GM23338 (cell line): ENCODE results near the gene CDK17. TPM values are rescaled to one million over a fixed set of nuclear protein-coding genes. Genes with fewer than 3 reads are reported as not detected.
"Not testable (repeated sequence)": the region's sequence is repeated elsewhere in the genome, so short reads cannot be mapped to it uniquely, and the experiment has no call there.

Experiments
- ATAC-seq: fragments of 200-7000 bp; cut with Tn5 transposase; 3 replicates; pipeline ENCODE4 v1.9.1; 2020
- DNase-seq: peaks from one replicate; pipeline ENCODE4 v3.0.0-alpha.2; 2015; ENCODE audit warnings: low spot score
- H2AFZ ChIP-seq: fragments of 200-600 bp; sonication (generic); 2 replicates; pipeline ENCODE4 v1.8.0; 2016; ENCODE audit warnings: antibody characterized with exemption, mild to moderate bottlenecking, moderate library complexity
- H3F3A ChIP-seq: fragments of 200-600 bp; sonication (generic); replicated peaks from 2 replicates; pipeline ENCODE4 v1.8.0; 2017; ENCODE audit warnings: antibody characterized with exemption, mixed run types, low read depth
- H3K27ac ChIP-seq: fragments of 200-600 bp; sonication (generic); 2 replicates; pipeline ENCODE4 v1.6.1; 2016; ENCODE audit warnings: low read depth
- H3K27me3 ChIP-seq: fragments of 200-600 bp; sonication (generic); 2 replicates; pipeline ENCODE4 v1.8.0; 2016; ENCODE audit warnings: mild to moderate bottlenecking, mixed run types, moderate library complexity; ENCODE audit not compliant: insufficient read depth
- H3K36me3 ChIP-seq: fragments of 200-600 bp; sonication (generic); 2 replicates; pipeline ENCODE4 v1.8.0; 2016; ENCODE audit warnings: mild to moderate bottlenecking; ENCODE audit not compliant: insufficient read depth
- H3K4me1 ChIP-seq: fragments of 200-600 bp; sonication (generic); 2 replicates; pipeline ENCODE4 v1.8.0; 2016; ENCODE audit warnings: mild to moderate bottlenecking, moderate library complexity; ENCODE audit not compliant: insufficient read depth
- H3K4me2 ChIP-seq: fragments of 200-600 bp; sonication (generic); 2 replicates; pipeline ENCODE4 v1.7.1; 2017; ENCODE audit warnings: mixed run types
- H3K4me3 ChIP-seq: fragments of 200-600 bp; sonication (generic); 2 replicates; pipeline ENCODE4 v1.6.1; 2016; ENCODE audit warnings: mixed run types
- H3K79me2 ChIP-seq: fragments of 200-600 bp; sonication (generic); replicated peaks from 2 replicates; pipeline ENCODE4 v1.8.0; 2017; ENCODE audit warnings: mild to moderate bottlenecking; ENCODE audit not compliant: insufficient read depth
- H3K9me2 ChIP-seq: fragments of 200-600 bp; sonication (generic); 2 replicates; pipeline ENCODE4 v1.8.0; 2017; ENCODE audit not compliant: insufficient read depth
- H4K20me1 ChIP-seq: fragments of 200-600 bp; sonication (generic); replicated peaks from 2 replicates; pipeline ENCODE4 v1.8.0; 2017; ENCODE audit warnings: mild to moderate bottlenecking; ENCODE audit not compliant: insufficient read depth
- H3K27ac Mint-ChIP-seq: 2 replicates; pipeline ENCODE4 v1.8.0; 2020; ENCODE audit warnings: inconsistent platforms, mild to moderate bottlenecking, moderate library complexity, mixed read lengths
- H3K27me3 Mint-ChIP-seq: 3 replicates; pipeline ENCODE4 v1.8.0; 2022; ENCODE audit warnings: low read depth, mild to moderate bottlenecking, moderate library complexity, mixed read lengths, inconsistent platforms; ENCODE audit not compliant: insufficient read depth, poor library complexity
- H3K36me3 Mint-ChIP-seq: 3 replicates; pipeline ENCODE4 v1.8.0; 2021; ENCODE audit warnings: low read depth, mild to moderate bottlenecking, inconsistent platforms, moderate library complexity, mixed read lengths
- H3K4me1 Mint-ChIP-seq: 3 replicates; pipeline ENCODE4 v1.8.0; 2020; ENCODE audit warnings: mild to moderate bottlenecking, inconsistent platforms, mixed read lengths
- H3K4me3 Mint-ChIP-seq: 3 replicates; pipeline ENCODE4 v1.8.0; 2021; ENCODE audit warnings: moderate library complexity, mild to moderate bottlenecking, inconsistent platforms, mixed read lengths
- H3K9me3 Mint-ChIP-seq: 3 replicates; pipeline ENCODE4 v1.8.0; 2020; ENCODE audit warnings: moderate library complexity, mild to moderate bottlenecking, inconsistent platforms, mixed read lengths
- CREB1 ChIP-seq: fragments of 250-450 bp; sonication (Bioruptor Pico); IDR thresholded peaks from 2 replicates; pipeline ENCODE4 v1.5.0; 2020; ENCODE audit warnings: low read depth, mild to moderate bottlenecking, moderate library complexity
- EZH2 ChIP-seq: fragments of 200-600 bp; sonication (generic); IDR thresholded peaks from one replicate; pipeline ENCODE4 v1.8.0; 2017; ENCODE audit warnings: antibody characterized with exemption, mild to moderate bottlenecking, low read depth; ENCODE audit not compliant: unreplicated experiment
- EZH2phosphoT487 ChIP-seq: fragments of 200-600 bp; sonication (generic); IDR thresholded peaks from one replicate; pipeline ENCODE4 v1.8.1; 2018; ENCODE audit warnings: antibody characterized with exemption; ENCODE audit not compliant: unreplicated experiment
- JUNB ChIP-seq: IDR thresholded peaks from one replicate; pipeline ENCODE4 v1.6.1; 2016; ENCODE audit warnings: antibody characterized with exemption; ENCODE audit not compliant: unreplicated experiment
- NANOG ChIP-seq: IDR thresholded peaks from 2 replicates; pipeline ENCODE4 v1.6.1; 2016; ENCODE audit warnings: antibody characterized with exemption, borderline replicate concordance
- POLR2AphosphoS5 ChIP-seq: IDR thresholded peaks from 2 replicates; pipeline ENCODE4 v1.6.1; 2016; ENCODE audit warnings: antibody characterized with exemption, low read depth
- STAT1 ChIP-seq: IDR thresholded peaks from one replicate; pipeline ENCODE4 v1.6.1; 2016; ENCODE audit warnings: antibody characterized with exemption; ENCODE audit not compliant: unreplicated experiment
- ZNF114 ChIP-seq: fragments of 250-450 bp; sonication (Bioruptor Pico); IDR thresholded peaks from 2 replicates; pipeline ENCODE4 v1.5.0; 2020; ENCODE audit warnings: mild to moderate bottlenecking, moderate library complexity
- ZNF331 ChIP-seq: fragments of 250-450 bp; sonication (Bioruptor Pico); IDR thresholded peaks from 2 replicates; pipeline ENCODE4 v1.5.0; 2020; ENCODE audit warnings: low read depth, mild to moderate bottlenecking, moderate library complexity
- polyA plus RNA-seq: library from polyadenylated mRNA; unstranded; fragments of >200 nt; fragmentation: Nextera tagmentation; extraction: Ambion mirVana; gene quantifications from 2 replicates; pipeline ENCODE4 v1.2.1, GENCODE V29; 2016
- total RNA-seq: library from RNA; depleted of rRNA; stranded (reverse); fragments of >200 nt; shearing (Covaris generic); gene quantifications from 2 replicates; pipeline ENCODE4 v1.2.3, GENCODE V29; 2014
- TF ChIP-seq, protein P1 (sequence below): IDR thresholded peaks from 2 replicates; pipeline ENCODE4 v1.6.1; 2016; ENCODE audit warnings: antibody characterized with exemption
- TF ChIP-seq, protein P2 (sequence below), 2 experiments: fragments of 200-600 bp in 1 of 2; sonication (generic) in 1 of 2; conservative IDR thresholded peaks; 2 replicates each; pipeline versions ENCODE4 v1.5.1 to v1.6.1; 2016 to 2017; ENCODE audit warnings: antibody characterized with exemption in 2 of 2, low read depth in 2 of 2, mild to moderate bottlenecking in 2 of 2, moderate library complexity in 1 of 2
- TF ChIP-seq, protein P3 (sequence below): IDR thresholded peaks from one replicate; pipeline ENCODE4 v1.6.1; 2018; ENCODE audit warnings: antibody characterized with exemption; ENCODE audit not compliant: unreplicated experiment

CDK17 gene
- total and polyA plus RNA-seq, 2 experiments from 2014 or later: 7.6 to 34.2 TPM

DNA sequence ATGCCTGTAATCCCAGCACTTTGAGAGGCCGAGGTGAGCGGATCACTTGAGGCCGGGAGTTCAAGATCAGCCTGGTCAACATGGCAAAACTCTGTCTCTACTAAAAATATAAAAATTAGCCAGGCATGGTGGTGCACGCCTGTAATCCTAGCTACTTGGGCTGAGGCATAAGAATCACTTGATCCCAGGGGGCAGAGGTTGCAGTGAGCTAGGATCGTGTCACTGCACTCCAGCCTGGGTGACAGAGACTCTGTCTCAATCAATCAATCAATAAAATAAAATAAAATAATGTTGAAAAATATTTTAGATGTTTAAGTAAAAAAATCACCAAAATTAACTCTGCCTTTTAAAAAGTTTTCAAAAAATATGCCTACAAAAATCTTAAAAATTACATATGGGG, 60.6 kb downstream of the CDK17 start:
- not testable (repeated sequence) for H2AFZ ChIP-seq, H3K4me1 Mint-ChIP-seq, H3K4me3 Mint-ChIP-seq, ATAC-seq, H3K4me3 ChIP-seq, H3K4me1 ChIP-seq, H3K9me2 ChIP-seq, H4K20me1 ChIP-seq, H3K27me3 ChIP-seq, H3K4me2 ChIP-seq, H3K36me3 ChIP-seq, H3K27ac ChIP-seq, H3K27ac Mint-ChIP-seq, H3K27me3 Mint-ChIP-seq, DNase-seq, H3F3A ChIP-seq
- H3K79me2 ChIP-seq: peaks cover 45% of the 10 kb centered on the region
- peaks cover 20% of the 10 kb centered on the region; the same call in 2 of the 3 replicates for H3K36me3 Mint-ChIP-seq
- peaks cover 19% of the 10 kb centered on the region for H3K9me3 Mint-ChIP-seq

DNA sequence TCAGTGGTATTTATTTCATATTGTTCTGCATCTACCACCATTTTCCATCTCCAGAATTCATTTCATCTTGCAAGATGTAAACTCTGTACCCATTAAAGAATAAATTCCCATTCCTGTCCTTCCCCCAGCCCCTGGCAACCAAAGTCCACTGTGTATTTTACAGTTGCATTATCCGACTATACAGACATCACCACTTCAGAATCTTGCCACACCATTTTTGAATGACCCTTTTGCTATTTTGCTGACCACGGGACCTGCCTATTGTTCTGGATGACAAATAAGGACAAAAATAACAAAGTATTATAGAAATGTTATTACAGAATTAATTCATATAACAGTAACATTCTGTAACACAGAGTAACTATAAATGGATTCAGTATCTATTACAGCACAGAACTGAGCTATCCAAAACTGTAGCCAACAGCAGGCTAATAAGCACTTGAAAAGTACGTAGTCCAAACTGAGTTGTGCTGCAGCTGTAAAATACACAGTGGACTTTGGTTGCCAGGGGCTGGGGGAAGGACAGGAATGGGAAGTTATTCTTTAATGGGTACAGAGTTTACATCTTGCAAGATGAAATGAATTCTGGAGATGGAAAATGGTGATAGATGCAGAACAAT, 61.3 kb downstream of the CDK17 start:
- Histone ChIP-seq H3K4me3 (no peak overlapping the region), H3K4me2 (no peak overlapping the region), H3F3A (no peaks in the 10 kb centered on the region), H4K20me1 (0 out of 2 replicates have a peak, but pooled peaks cover 4% of the 10 kb centered on the region), H3K27me3 (no peaks in the 10 kb centered on the region), H3K36me3 (0 out of 2 replicates have a peak, but pooled peaks cover 7% of the 10 kb centered on the region), H2AFZ (no peak overlapping the region), H3K4me1 (no peaks in the 10 kb centered on the region), H3K79me2 (peaks cover 38% of the 10 kb centered on the region), H3K27ac (no peak overlapping the region), H3K9me2 (no peaks in the 10 kb centered on the region)
- H3K36me3 Mint-ChIP-seq: peaks cover 14% of the 10 kb centered on the region; the same call in 2 of the 3 replicates
- ATAC-seq (no peak), DNase-seq (no peak)
- TF ChIP-seq JUNB: no peak
- TF ChIP-seq STAT1: no peak
- TF ChIP-seq CREB1: no peak
- peaks cover 7% of the 10 kb centered on the region; the same call in 2 of the 3 replicates for H3K4me1 Mint-ChIP-seq
- no peak overlapping the region for H3K4me3 Mint-ChIP-seq
- no peak overlapping the region for H3K27ac Mint-ChIP-seq
- peaks cover 15% of the 10 kb centered on the region for H3K9me3 Mint-ChIP-seq
- no peaks in the 10 kb centered on the region for H3K27me3 Mint-ChIP-seq

DNA sequence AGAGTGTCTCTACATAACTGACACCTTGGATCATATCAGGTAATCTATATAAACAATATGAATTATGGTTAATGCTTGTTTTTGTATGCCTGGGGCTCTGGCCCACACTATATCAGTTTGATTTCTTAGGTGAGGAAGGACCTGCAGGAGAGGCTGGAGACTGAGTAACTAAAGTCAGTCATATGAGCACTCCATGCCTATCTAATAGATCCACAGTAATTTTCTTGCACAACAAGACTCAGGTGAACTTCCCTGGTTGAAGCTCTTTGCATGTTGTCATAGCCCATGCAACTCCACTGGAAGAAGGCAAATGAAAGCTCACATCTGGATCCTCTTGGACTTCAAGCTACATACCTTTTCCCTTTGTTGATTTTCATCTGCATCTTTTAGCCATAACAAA, 62.3 kb downstream of the CDK17 start:
- H3K4me2 ChIP-seq: no peak overlapping the region
- H3K36me3 ChIP-seq: 0 out of 2 replicates have a peak, but pooled peaks cover 7% of the 10 kb centered on the region
- ATAC-seq (no peak), DNase-seq (no peak)
- no peaks in the 10 kb centered on the region for H3K27me3 ChIP-seq
- 0 out of 2 replicates have a peak, but pooled peaks cover 4% of the 10 kb centered on the region for H4K20me1 ChIP-seq
- no peak overlapping the region for H3K4me3 ChIP-seq
- Mint-ChIP-seq H3K4me3 (no peak overlapping the region), H3K36me3 (peaks cover 12% of the 10 kb centered on the region; the same call in 2 of the 3 replicates), H3K27ac (no peak overlapping the region), H3K4me1 (peaks cover 7% of the 10 kb centered on the region; the same call in 2 of the 3 replicates), H3K9me3 (peaks cover 15% of the 10 kb centered on the region), H3K27me3 (no peaks in the 10 kb centered on the region)
- H2AFZ ChIP-seq: no peak overlapping the region
- TF ChIP-seq CREB1 (no peak), STAT1 (no peak), POLR2AphosphoS5 (no peak), NANOG (no peak), EZH2 (no peak), EZH2phosphoT487 (no peak), ZNF114 (CRISPR knock-in tag) (no peak), ZNF331 (CRISPR knock-in tag) (no peak)
- TF ChIP-seq, protein P1, sequence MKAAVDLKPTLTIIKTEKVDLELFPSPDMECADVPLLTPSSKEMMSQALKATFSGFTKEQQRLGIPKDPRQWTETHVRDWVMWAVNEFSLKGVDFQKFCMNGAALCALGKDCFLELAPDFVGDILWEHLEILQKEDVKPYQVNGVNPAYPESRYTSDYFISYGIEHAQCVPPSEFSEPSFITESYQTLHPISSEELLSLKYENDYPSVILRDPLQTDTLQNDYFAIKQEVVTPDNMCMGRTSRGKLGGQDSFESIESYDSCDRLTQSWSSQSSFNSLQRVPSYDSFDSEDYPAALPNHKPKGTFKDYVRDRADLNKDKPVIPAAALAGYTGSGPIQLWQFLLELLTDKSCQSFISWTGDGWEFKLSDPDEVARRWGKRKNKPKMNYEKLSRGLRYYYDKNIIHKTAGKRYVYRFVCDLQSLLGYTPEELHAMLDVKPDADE: no peak
- TF ChIP-seq, protein P2, sequence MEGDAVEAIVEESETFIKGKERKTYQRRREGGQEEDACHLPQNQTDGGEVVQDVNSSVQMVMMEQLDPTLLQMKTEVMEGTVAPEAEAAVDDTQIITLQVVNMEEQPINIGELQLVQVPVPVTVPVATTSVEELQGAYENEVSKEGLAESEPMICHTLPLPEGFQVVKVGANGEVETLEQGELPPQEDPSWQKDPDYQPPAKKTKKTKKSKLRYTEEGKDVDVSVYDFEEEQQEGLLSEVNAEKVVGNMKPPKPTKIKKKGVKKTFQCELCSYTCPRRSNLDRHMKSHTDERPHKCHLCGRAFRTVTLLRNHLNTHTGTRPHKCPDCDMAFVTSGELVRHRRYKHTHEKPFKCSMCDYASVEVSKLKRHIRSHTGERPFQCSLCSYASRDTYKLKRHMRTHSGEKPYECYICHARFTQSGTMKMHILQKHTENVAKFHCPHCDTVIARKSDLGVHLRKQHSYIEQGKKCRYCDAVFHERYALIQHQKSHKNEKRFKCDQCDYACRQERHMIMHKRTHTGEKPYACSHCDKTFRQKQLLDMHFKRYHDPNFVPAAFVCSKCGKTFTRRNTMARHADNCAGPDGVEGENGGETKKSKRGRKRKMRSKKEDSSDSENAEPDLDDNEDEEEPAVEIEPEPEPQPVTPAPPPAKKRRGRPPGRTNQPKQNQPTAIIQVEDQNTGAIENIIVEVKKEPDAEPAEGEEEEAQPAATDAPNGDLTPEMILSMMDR (conservative IDR thresholded peaks at IDR 0.05; ENCODE audit: low read depth in 2 of 2): no peak
- TF ChIP-seq, protein P3, sequence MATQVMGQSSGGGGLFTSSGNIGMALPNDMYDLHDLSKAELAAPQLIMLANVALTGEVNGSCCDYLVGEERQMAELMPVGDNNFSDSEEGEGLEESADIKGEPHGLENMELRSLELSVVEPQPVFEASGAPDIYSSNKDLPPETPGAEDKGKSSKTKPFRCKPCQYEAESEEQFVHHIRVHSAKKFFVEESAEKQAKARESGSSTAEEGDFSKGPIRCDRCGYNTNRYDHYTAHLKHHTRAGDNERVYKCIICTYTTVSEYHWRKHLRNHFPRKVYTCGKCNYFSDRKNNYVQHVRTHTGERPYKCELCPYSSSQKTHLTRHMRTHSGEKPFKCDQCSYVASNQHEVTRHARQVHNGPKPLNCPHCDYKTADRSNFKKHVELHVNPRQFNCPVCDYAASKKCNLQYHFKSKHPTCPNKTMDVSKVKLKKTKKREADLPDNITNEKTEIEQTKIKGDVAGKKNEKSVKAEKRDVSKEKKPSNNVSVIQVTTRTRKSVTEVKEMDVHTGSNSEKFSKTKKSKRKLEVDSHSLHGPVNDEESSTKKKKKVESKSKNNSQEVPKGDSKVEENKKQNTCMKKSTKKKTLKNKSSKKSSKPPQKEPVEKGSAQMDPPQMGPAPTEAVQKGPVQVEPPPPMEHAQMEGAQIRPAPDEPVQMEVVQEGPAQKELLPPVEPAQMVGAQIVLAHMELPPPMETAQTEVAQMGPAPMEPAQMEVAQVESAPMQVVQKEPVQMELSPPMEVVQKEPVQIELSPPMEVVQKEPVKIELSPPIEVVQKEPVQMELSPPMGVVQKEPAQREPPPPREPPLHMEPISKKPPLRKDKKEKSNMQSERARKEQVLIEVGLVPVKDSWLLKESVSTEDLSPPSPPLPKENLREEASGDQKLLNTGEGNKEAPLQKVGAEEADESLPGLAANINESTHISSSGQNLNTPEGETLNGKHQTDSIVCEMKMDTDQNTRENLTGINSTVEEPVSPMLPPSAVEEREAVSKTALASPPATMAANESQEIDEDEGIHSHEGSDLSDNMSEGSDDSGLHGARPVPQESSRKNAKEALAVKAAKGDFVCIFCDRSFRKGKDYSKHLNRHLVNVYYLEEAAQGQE: no peak
- H3K9me2 ChIP-seq: no peaks in the 10 kb centered on the region
- no peak overlapping the region for H3K27ac ChIP-seq
- peaks cover 28% of the 10 kb centered on the region for H3K79me2 ChIP-seq
- no peaks in the 10 kb centered on the region for H3F3A ChIP-seq
- H3K4me1 ChIP-seq: no peaks in the 10 kb centered on the region
